Neural crest cell (in vitro differentiated cells): ENCODE results near the gene FN1. TPM values are rescaled to one million over a fixed set of nuclear protein-coding genes. Genes with fewer than 3 reads are reported as not detected.

ENCODE experiments used
- DNase-seq: peaks from one replicate; pipeline ENCODE4 v3.0.0; 2021; ENCODE audit warnings: low read depth, mixed read lengths, low spot score
- H3K27ac Mint-ChIP-seq: one replicate; pipeline ENCODE4 v1.8.0; 2021; ENCODE audit warnings: mild to moderate bottlenecking, mixed read lengths; ENCODE audit not compliant: unreplicated experiment
- H3K27me3 Mint-ChIP-seq: 2 replicates; pipeline ENCODE4 v1.8.0; 2021; ENCODE audit warnings: low read depth, mild to moderate bottlenecking, mixed read lengths
- H3K36me3 Mint-ChIP-seq: 2 replicates; pipeline ENCODE4 v1.8.0; 2021; ENCODE audit warnings: low read depth, mild to moderate bottlenecking, mixed read lengths
- H3K4me1 Mint-ChIP-seq: 2 replicates; pipeline ENCODE4 v1.8.0; 2021; ENCODE audit warnings: mixed read lengths
- H3K4me3 Mint-ChIP-seq: one replicate; pipeline ENCODE4 v1.8.0; 2021; ENCODE audit warnings: mild to moderate bottlenecking, mixed read lengths
- H3K9me3 Mint-ChIP-seq: 2 replicates; pipeline ENCODE4 v1.8.0; 2021; ENCODE audit warnings: mixed read lengths
- CTCF ChIP-seq: fragments of 200-600 bp; sonication (generic); conservative IDR thresholded peaks from 2 replicates; pipeline ENCODE4 v1.5.0; 2021; ENCODE audit warnings: antibody characterized with exemption, mild to moderate bottlenecking
- total RNA-seq: library from RNA; stranded (reverse); gene quantifications from 2 replicates; pipeline ENCODE4 v1.2.1, GENCODE V29; 2021

The FN1 gene
- total RNA-seq, 1 donor from 2014 or later: 103 TPM

DNA sequence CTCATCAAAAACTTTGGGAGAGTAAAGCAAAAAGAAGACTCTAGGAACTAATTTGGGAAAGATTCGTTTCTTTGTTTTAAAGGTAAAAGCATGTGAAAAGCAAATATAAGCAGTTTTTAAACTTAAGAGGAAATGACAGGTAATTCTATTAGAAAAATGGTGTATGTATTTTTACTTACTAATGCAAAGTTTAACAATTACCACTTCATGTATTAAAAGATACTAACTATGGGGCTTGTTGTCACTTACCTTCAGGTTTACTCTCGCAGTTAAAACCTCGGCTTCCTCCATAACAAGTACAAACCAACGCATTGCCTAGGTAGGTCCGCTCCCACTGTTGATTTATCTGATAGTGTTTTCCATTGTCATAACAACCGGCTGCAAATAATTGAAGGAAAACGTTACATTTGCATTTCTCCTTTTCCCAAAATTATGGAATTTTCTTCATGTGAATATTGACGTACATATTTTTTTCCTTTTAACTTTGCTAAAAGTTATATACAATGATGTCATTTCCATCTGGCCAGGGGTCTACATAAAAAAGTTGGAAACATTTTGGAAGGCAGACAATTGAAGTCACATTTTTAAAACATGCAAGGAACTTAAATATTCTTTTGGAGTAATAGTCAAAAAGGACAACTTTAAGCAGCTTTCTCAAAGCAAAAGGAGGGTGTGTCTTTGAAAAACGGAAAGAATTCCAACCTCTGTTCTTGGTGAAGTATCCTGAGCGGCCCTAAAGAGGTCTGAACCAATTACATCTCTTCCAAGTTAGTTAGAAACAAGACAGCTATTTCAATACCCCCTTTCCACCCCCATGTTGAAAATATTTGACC, 1.2 kb downstream of the FN1 start:
- Mint-ChIP-seq H3K4me1 (peaks cover 30% of the 10 kb centered on the region), H3K36me3 (peaks cover 16% of the 10 kb centered on the region), H3K9me3 (no peaks in the 10 kb centered on the region), H3K4me3 (peak overlapping the region; percentile 99), H3K27me3 (peaks cover 16% of the 10 kb centered on the region), H3K27ac (peak overlapping the region; percentile 79)
- no peak for TF ChIP-seq CTCF
- DNase-seq: no peak

DNA sequence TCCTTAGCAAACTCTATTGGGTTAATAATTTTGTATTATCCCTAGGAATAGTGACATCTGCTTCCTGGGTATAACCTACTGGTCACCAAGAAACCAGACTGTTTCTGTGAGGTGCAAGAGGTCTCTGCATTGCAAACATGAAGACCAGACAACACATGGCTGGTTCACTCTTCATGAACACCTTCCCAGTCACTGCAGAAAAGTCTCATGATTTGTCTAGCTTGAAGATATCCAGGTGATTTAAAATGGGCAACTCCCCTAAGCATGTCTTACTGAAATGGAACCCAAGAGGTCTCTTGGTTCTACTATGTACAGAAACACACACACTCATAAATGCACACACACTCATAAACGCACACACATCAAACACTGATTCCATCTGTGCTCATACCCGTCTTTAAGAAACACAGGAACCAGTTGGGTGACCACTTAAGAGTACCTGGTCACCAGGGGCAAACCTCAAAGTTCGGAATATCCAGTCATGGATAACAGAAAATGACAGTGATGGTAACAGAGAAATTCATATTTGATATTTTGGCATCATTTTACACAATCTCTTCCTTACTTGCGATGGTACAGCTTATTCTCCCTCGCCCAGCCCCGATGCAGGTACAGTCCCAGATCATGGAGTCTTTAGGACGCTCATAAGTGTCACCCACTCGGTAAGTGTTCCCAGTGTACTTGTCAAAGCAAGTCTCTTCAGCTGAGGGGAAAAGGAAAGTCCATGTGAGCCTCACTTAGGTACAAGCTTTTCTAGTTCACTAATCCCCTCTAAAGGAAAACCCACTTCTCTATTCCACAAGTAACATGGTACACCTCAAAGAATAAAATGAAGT, 2.9 kb downstream of the FN1 start:
- H3K4me3 Mint-ChIP-seq: peak overlapping the region; percentile 39
- H3K36me3 Mint-ChIP-seq: peaks cover 26% of the 10 kb centered on the region
- H3K27ac Mint-ChIP-seq: no peak overlapping the region
- TF ChIP-seq CTCF: no peak
- no peaks in the 10 kb centered on the region for H3K9me3 Mint-ChIP-seq
- no peak for DNase-seq
- peaks cover 13% of the 10 kb centered on the region for H3K27me3 Mint-ChIP-seq
- peaks cover 20% of the 10 kb centered on the region for H3K4me1 Mint-ChIP-seq

DNA sequence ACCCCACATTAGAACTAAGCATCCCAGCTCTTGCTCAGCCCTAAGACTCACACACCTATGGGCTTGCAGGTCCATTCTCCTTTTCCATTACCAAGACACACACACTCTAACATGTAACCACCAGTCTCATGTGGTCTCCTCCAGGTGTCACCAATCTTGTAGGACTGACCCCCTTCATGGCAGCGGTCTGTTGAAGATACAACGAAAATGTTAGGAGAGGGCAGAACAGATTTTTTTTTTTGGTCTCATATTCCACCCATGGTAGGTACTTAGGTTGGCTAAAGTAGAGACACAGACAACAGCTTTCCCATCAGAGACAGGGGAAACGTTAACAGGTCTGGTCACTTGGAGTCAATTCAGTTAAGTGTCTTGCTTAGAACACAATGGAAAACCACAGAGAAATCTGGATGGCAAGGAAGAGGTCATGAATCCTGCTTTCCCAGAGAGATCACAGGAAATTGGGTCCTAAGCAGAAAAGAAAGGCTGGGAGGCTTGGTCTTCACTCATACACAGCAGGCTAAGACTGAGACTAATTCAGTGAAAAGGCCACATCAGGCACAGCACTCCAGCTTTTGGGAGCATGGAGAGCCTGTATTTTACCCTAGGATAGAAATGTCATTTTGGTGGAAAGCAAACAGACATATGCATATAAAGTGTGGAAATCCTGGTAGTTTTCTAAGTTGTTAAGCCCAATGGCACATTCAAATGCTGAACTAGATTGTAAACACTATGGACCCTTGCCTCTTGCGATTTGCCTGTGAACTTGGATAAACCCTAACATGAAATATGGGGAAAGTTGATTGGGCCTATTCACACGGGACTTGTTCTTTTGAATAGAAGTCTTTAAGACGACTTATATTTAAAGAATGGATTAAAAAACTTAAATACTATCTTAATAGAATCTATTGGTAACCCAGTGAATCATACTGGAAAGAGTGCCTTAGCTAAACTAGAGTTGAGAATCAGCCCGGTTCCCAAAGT, 3.8 kb downstream of the FN1 start:
- Mint-ChIP-seq H3K4me1 (peaks cover 16% of the 10 kb centered on the region), H3K9me3 (no peaks in the 10 kb centered on the region), H3K27ac (no peak overlapping the region), H3K27me3 (peaks cover 6% of the 10 kb centered on the region), H3K4me3 (peak overlapping the region; percentile 72), H3K36me3 (peaks cover 30% of the 10 kb centered on the region)
- no peak for DNase-seq
- TF ChIP-seq CTCF: no peak

DNA sequence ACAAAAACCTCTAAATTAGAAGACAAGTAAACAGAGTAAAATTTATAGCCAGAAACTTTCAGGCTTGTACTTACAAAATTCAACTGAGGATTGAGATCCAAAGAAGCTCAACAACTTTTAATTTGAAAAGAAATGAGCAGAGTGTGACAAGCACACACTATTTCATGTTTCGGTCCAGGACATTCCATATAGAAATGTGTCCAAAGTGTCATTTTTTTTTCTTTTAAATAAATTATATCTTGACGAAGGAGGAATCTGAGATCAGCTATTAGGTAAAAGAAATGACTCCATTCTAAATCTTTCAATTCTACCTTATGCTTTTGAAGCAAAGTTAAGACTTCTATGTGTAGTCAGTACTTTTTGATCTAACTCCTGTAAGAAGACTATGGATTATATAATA, 4.6 kb downstream of the FN1 start:
- no peak overlapping the region for H3K27ac Mint-ChIP-seq
- TF ChIP-seq CTCF: no peak

More for the DNA sequence above, 4.6 kb downstream of the FN1 start:
- Mint-ChIP-seq H3K4me1 (peaks cover 11% of the 10 kb centered on the region), H3K4me3 (no peak overlapping the region), H3K9me3 (no peaks in the 10 kb centered on the region), H3K36me3 (peaks cover 32% of the 10 kb centered on the region), H3K27me3 (no peaks in the 10 kb centered on the region)
- DNase-seq: no peak
